ENCODE results near the gene PRDM2. TPM values are rescaled to one million over a fixed set of nuclear protein-coding genes. Genes with fewer than 3 reads are reported as not detected.

The PRDM2 gene
- polyA plus RNA-seq, 3 donors = 4.1 to 22.5 (median 7.6) TPM

DNA sequence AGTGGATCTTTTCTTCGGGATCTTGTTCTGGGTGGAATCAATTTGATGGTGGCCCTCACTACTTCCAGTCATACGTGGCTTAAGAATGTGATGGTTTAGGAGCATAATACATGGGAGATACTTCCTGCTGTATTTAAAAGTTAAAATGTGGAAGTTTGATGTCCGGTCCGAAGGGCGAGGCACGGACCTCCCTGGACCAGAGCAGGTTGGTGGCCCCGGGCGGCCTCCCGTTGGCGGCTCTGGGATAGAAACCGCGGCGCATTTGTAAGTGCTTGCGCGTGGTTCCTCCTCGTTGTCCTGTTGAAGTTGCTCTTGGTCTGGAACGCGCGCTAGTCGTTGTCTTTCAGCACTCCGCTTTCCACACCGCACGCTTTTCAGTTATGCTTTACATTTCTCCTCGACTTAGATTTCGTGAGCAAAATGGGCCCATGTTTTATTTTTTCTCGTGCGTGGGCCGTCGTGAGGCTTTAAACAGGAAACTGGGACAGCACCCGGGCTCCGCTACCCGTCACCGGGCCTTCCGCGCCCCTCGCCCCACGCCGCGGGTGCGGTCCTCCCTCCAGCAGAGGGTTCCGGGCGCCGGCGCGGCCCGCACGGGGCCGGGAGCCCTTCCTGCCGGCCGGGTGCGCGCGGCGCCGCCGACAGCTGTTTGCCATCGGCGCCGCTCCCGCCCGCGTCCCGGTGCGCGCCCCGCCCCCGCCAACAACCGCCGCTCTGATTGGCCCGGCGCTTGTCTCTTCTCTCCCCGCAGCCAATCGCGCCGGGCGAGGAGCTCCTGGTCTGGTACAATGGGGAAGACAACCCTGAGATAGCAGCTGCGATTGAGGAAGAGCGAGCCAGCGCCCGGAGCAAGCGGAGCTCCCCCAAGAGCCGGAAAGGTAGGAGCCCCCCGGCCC, 48.9 kb downstream of the PRDM2 start:
- Histone ChIP-seq H3K4me1 (ENCODE audit: control insufficient read depth in 1 of 2, insufficient read depth in 2 of 2, low read length in 2 of 2) (peaks cover 30 to 55% of the 10 kb centered on the region in 2 donors), H3K9me3 (replicated peaks in 1 of 2; ENCODE audit: control insufficient read depth in 1 of 2, insufficient read depth in 1 of 2, low read length in 2 of 2) (no peaks in the 10 kb centered on the region), H3K4me2 (replicated peaks; ENCODE audit: extremely low read depth, low read length, poor library complexity, severe bottlenecking) (peak overlapping the region; percentile 82), H3K27me3 (ENCODE audit: control insufficient read depth in 2 of 2, insufficient read depth in 2 of 2, low read length in 2 of 2) (no peaks in the 10 kb centered on the region), H3K79me2 (ENCODE audit: insufficient read depth, low read length) (peaks cover 48% of the 10 kb centered on the region), H3K36me3 (replicated peaks in 1 of 2; ENCODE audit: control insufficient read depth in 1 of 2, insufficient read depth in 2 of 2, low read length in 2 of 2) (peaks cover 0 to 13% of the 10 kb centered on the region in 2 donors), H3K27ac (ENCODE audit: low read depth in 1 of 2, low read length in 2 of 2) (peak overlapping the region; percentile 87 to 95), H4K20me1 (ENCODE audit: insufficient read depth, low read length) (peaks cover 44% of the 10 kb centered on the region), H2AFZ (ENCODE audit: insufficient read depth, low read depth, low read length, poor library complexity, severe bottlenecking) (peak overlapping the region; percentile 90), H3K9ac (ENCODE audit: insufficient read depth, low read length, poor library complexity, severe bottlenecking) (peak overlapping the region; percentile 92), H3K4me3 (replicated peaks in 1 of 3; ENCODE audit: low read depth in 2 of 3, low read length in 3 of 3) (peak overlapping the region; percentile 60 to 97 (median 97))
- under 1% methylated on average over 77 of the region's 83 CpGs for WGBS (ENCODE audit: insufficient coverage)
- intact Hi-C loops (cut with micrococcal nuclease) = loop anchor here in 1 of 2 donors (5.0 kb wide), 1 partner anchor 47 kb away; the partner anchor contains the start of gene PRDM2
- DNase-seq = peak; percentile 94 to 95 (median 94)
- H3K36me3 Mint-ChIP-seq = peaks cover 15 to 18% of the 10 kb centered on the region in 2 donors
- no peaks in the 10 kb centered on the region for H3K9me3 Mint-ChIP-seq
- H3K27me3 Mint-ChIP-seq (ENCODE audit: low read depth in 3 of 3) = no peaks in the 10 kb centered on the region
- peak overlapping the region; percentile 89 to 94 for H3K4me3 Mint-ChIP-seq
- TF ChIP-seq, protein P1, sequence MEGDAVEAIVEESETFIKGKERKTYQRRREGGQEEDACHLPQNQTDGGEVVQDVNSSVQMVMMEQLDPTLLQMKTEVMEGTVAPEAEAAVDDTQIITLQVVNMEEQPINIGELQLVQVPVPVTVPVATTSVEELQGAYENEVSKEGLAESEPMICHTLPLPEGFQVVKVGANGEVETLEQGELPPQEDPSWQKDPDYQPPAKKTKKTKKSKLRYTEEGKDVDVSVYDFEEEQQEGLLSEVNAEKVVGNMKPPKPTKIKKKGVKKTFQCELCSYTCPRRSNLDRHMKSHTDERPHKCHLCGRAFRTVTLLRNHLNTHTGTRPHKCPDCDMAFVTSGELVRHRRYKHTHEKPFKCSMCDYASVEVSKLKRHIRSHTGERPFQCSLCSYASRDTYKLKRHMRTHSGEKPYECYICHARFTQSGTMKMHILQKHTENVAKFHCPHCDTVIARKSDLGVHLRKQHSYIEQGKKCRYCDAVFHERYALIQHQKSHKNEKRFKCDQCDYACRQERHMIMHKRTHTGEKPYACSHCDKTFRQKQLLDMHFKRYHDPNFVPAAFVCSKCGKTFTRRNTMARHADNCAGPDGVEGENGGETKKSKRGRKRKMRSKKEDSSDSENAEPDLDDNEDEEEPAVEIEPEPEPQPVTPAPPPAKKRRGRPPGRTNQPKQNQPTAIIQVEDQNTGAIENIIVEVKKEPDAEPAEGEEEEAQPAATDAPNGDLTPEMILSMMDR (IDR thresholded peaks at IDR 0.05) = no peak
- H3K4me1 Mint-ChIP-seq = peaks cover 49% of the 10 kb centered on the region
- peak overlapping the region; percentile 93 to 97 (median 95) for H3K27ac Mint-ChIP-seq

DNA sequence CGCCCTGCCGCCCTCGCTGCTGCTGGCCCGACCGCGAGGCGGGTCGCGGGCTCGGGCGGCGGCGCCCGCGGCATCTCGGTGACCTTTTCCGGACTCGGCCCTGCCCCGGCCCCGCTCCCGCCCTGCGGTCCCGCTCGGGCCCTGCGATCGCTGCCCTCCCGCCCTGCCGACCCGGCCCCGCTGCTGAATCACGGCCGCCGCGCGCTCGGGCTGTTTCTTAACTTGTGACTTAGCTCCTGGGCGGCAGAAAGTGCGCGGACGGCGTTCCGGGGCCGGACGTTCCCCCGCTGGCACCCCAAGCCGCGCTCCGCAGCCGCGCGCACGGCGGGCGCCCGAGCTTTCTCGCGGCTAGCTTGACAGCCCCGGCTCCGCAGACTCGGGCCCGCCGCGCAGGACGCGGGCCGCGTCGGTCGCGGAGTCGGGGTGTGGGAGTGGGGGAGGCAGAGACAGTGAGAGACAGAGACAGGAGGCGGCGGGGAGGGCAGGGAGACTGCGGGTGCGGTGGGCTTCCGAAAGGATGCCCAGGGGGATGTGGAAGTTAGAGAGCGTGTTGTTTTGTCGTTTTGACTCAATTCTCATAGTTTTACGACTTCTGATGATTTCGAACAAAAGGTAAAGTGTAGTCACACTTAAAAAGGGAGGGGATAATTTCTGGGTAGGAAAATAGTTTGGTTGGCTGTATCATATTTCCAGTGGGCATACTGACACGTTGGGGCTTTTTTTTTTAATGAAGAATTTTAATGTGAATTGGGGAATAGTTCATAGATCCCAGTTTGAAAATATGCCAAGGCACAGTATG, 49.8 kb downstream of the PRDM2 start:
- H3K27ac ChIP-seq (ENCODE audit: low read depth in 1 of 2, low read length in 2 of 2) = peak overlapping the region; percentile 84 to 92
- H3K4me2 ChIP-seq (replicated peaks; ENCODE audit: extremely low read depth, low read length, poor library complexity, severe bottlenecking) = peak overlapping the region; percentile 92
- H3K4me3 Mint-ChIP-seq = peak overlapping the region; percentile 98 to 99
- peak overlapping the region; percentile 61 for H2AFZ ChIP-seq (ENCODE audit: insufficient read depth, low read depth, low read length, poor library complexity, severe bottlenecking)
- DNase-seq = peak; percentile 70 to 82 (median 73)
- no peaks in the 10 kb centered on the region for H3K9me3 Mint-ChIP-seq
- TF ChIP-seq, protein P1 (IDR thresholded peaks at IDR 0.05) = no peak
- peak overlapping the region; percentile 92 for H3K9ac ChIP-seq (ENCODE audit: insufficient read depth, low read length, poor library complexity, severe bottlenecking)
- H3K27ac Mint-ChIP-seq = peak overlapping the region; percentile 93 to 98 (median 95)
- no peaks in the 10 kb centered on the region for H3K27me3 Mint-ChIP-seq (ENCODE audit: low read depth in 3 of 3)
- peak overlapping the region; percentile 69 to 97 (median 92) for H3K4me3 ChIP-seq (replicated peaks in 1 of 3; ENCODE audit: low read depth in 2 of 3, low read length in 3 of 3)
- peaks cover 17 to 19% of the 10 kb centered on the region in 2 donors for H3K36me3 Mint-ChIP-seq
- no peaks in the 10 kb centered on the region for H3K27me3 ChIP-seq (ENCODE audit: control insufficient read depth in 2 of 2, insufficient read depth in 2 of 2, low read length in 2 of 2)
- H3K4me1 ChIP-seq (ENCODE audit: control insufficient read depth in 1 of 2, insufficient read depth in 2 of 2, low read length in 2 of 2) = peaks cover 37 to 60% of the 10 kb centered on the region in 2 donors
- peaks cover 52% of the 10 kb centered on the region for H4K20me1 ChIP-seq (ENCODE audit: insufficient read depth, low read length)
- H3K36me3 ChIP-seq (replicated peaks in 1 of 2; ENCODE audit: control insufficient read depth in 1 of 2, insufficient read depth in 2 of 2, low read length in 2 of 2) = peaks cover 2 to 16% of the 10 kb centered on the region in 2 donors
- under 1% methylated on average over 78 of the region's 81 CpGs for WGBS (ENCODE audit: insufficient coverage)
- H3K9me3 ChIP-seq (replicated peaks in 1 of 2; ENCODE audit: control insufficient read depth in 1 of 2, insufficient read depth in 1 of 2, low read length in 2 of 2) = no peaks in the 10 kb centered on the region
- peaks cover 58% of the 10 kb centered on the region for H3K4me1 Mint-ChIP-seq
- peaks cover 57% of the 10 kb centered on the region for H3K79me2 ChIP-seq (ENCODE audit: insufficient read depth, low read length)
- intact Hi-C loops (cut with micrococcal nuclease) = loop anchor here in 1 of 2 donors (5.0 kb wide), 1 partner anchor 47 kb away; the partner anchor contains the start of gene PRDM2

Measured in CD14-positive monocyte (primary cell).